Activated CD8-positive, alpha-beta T cell treated with anti-CD3 and anti-CD28 coated beads for 36 hours (primary cell): ENCODE results near the gene TAOK2. TPM values are rescaled to one million over a fixed set of nuclear protein-coding genes. Genes with fewer than 3 reads are reported as not detected.

Source experiments
- ATAC-seq: fragments of 200-7000 bp; cut with Tn5 transposase; one replicate; pipeline ENCODE4 v1.10.0; 2021; ENCODE audit warnings: mild to moderate bottlenecking, moderate library complexity
- CTCF ChIA-PET: fragments of 350-600 bp; sonication (Branson Sonifier 250); formaldehyde crosslinking; loops from one replicate; lab custom pipeline; 2021; ENCODE audit warnings: antibody characterized with exemption; lab: Charles Lee
- POLR2A ChIA-PET: fragments of 350-600 bp; sonication (Branson Sonifier 250); formaldehyde crosslinking; loops from one replicate; lab custom pipeline; 2021; ENCODE audit warnings: antibody characterized with exemption; lab: Charles Lee
- DNase-seq: peaks from one replicate; pipeline ENCODE4 v3.0.0-alpha.2; 2020
- H3K27ac Mint-ChIP-seq: one replicate; pipeline ENCODE4 v1.8.0; 2021; ENCODE audit warnings: mild to moderate bottlenecking, mixed read lengths
- H3K27me3 Mint-ChIP-seq: one replicate; pipeline ENCODE4 v1.8.0; 2021; ENCODE audit warnings: mixed read lengths
- H3K36me3 Mint-ChIP-seq: one replicate; pipeline ENCODE4 v1.8.0; 2021; ENCODE audit warnings: low read depth, mixed read lengths
- H3K4me1 Mint-ChIP-seq: one replicate; pipeline ENCODE4 v1.8.0; 2021; ENCODE audit warnings: low read depth, mixed read lengths
- H3K4me3 Mint-ChIP-seq: one replicate; pipeline ENCODE4 v1.8.0; 2021; ENCODE audit warnings: mild to moderate bottlenecking, moderate library complexity, mixed read lengths
- H3K9me3 Mint-ChIP-seq: one replicate; pipeline ENCODE4 v1.8.0; 2021; ENCODE audit warnings: mixed read lengths
- CTCF ChIP-seq: fragments of 200-600 bp; IDR thresholded peaks from one replicate; pipeline ENCODE4 v1.8.0; 2022; ENCODE audit warnings: antibody characterized with exemption, mild to moderate bottlenecking
- intact Hi-C: fragments of 100-400 bp; cut with micrococcal nuclease; formaldehyde crosslinking; loops from one replicate; pipeline ENCODE4 v1.10.0; 2022
- total RNA-seq, 2 experiments: library from RNA; stranded (reverse); gene quantifications; one replicate each; pipeline ENCODE4 v1.2.3, GENCODE V29; 2021

Gene TAOK2
- total RNA-seq, 2 experiments from 2014 or later, result 25.0 to 25.9 TPM

GRCh38 chr16:30005341-30006094 is 31.9 kb downstream of the TAOK2 start:
- ChIA-PET CTCF (interaction anchor here (0.6 to 2.7 kb wide), 11 partner anchors 9 to 314 kb away, joined by 3 to 14 read pairs (median 3); partner anchors contain the start of genes HIRIP3, INO80E, KCTD13 and MVP), POLR2A (interaction anchor here (0.8 to 1.5 kb wide), 4 partner anchors 10 to 96 kb away, joined by 3 to 6 read pairs (median 3); partner anchors contain the start of genes HIRIP3, INO80E and KCTD13)
- H3K27ac Mint-ChIP-seq, result no peak overlapping the region
- TF ChIP-seq CTCF, result peak; percentile 85
- H3K4me3 Mint-ChIP-seq, result no peak overlapping the region
- intact Hi-C loops, result no loop called here
- peaks cover 7% of the 10 kb centered on the region for H3K4me1 Mint-ChIP-seq
- DNase-seq (peak; percentile 42), ATAC-seq (peak; percentile 74)
- H3K27me3 Mint-ChIP-seq, result peaks cover 12% of the 10 kb centered on the region
- H3K9me3 Mint-ChIP-seq, result no peaks in the 10 kb centered on the region
- peaks cover 2% of the 10 kb centered on the region for H3K36me3 Mint-ChIP-seq

GRCh38 chr16:30006095-30006473 is 32.4 kb downstream of the TAOK2 start:
- intact Hi-C loops, result no loop called here
- CTCF ChIA-PET, result interaction anchor here (0.6 to 2.7 kb wide), 13 partner anchors 10 to 315 kb away, joined by 3 to 14 read pairs (median 3); partner anchors contain the start of genes HIRIP3, INO80E, KCTD13 and MVP

DNA sequence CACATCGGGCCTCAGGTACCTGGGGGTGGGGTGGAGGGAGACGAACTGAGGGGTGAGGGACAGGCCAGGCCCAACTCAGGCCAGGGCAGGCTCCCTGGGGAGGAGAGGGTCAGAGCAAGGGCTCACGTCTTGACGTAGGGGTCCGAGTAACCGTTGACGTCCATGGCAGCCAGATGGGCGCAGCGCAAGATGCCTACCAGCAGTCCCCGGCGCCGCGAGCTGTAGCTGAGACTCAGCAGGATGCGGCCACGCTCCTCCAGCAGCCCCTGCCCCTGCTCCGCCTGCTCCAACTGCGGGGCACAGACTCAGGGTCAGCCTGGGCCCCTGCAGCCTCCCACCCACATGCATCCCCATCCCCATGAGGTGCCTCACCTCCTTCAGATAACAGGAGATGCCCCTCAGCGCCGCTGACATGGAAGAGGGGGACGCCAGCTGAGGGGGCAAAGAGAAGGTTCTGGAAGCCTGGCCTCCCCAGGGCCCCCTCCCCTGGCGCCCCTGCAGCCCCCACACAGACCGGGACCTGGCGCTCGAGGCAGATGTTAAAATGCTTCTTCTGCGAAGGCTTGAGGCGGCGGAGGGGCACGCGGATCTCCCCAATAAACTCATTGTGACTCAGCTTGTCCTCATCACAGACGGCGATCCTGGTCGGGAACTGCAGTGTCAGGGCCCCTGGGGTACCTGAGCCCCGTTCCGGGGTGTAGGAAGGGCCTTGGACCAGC is 33.1 kb downstream of the TAOK2 start:
- peaks cover 14% of the 10 kb centered on the region for H3K27me3 Mint-ChIP-seq
- ATAC-seq (no peak), DNase-seq (no peak)
- H3K27ac Mint-ChIP-seq, result no peak overlapping the region
- H3K4me3 Mint-ChIP-seq, result no peak overlapping the region
- intact Hi-C loops, result no loop called here
- peaks cover 10% of the 10 kb centered on the region for H3K4me1 Mint-ChIP-seq
- TF ChIP-seq CTCF, result no peak
- CTCF ChIA-PET, result interaction anchor here (1.0 to 2.7 kb wide), 6 partner anchors 10 to 316 kb away, joined by 3 to 14 read pairs (median 4); partner anchors contain the start of genes HIRIP3 and INO80E
- no peaks in the 10 kb centered on the region for H3K36me3 Mint-ChIP-seq
- POLR2A ChIA-PET, result interaction anchor here (0.7 to 1.5 kb wide), 4 partner anchors 11 to 177 kb away, joined by 3 to 6 read pairs (median 4); partner anchors contain the start of genes HIRIP3 and INO80E
- H3K9me3 Mint-ChIP-seq, result no peaks in the 10 kb centered on the region

More at GRCh38 chr16:30006095-30006473, 32.4 kb downstream of the TAOK2 start:
- no peak overlapping the region for H3K27ac Mint-ChIP-seq
- no peak overlapping the region for H3K4me3 Mint-ChIP-seq
- TF ChIP-seq CTCF, result no peak
- no peak for ATAC-seq
- peaks cover 13% of the 10 kb centered on the region for H3K27me3 Mint-ChIP-seq
- peaks cover 9% of the 10 kb centered on the region for H3K4me1 Mint-ChIP-seq
- H3K9me3 Mint-ChIP-seq, result no peaks in the 10 kb centered on the region
- POLR2A ChIA-PET, result interaction anchor here (0.8 to 1.5 kb wide), 4 partner anchors 10 to 118 kb away, joined by 3 to 6 read pairs (median 4); partner anchors contain the start of genes HIRIP3 and INO80E
- peaks cover 2% of the 10 kb centered on the region for H3K36me3 Mint-ChIP-seq
- DNase-seq, result no peak

DNA sequence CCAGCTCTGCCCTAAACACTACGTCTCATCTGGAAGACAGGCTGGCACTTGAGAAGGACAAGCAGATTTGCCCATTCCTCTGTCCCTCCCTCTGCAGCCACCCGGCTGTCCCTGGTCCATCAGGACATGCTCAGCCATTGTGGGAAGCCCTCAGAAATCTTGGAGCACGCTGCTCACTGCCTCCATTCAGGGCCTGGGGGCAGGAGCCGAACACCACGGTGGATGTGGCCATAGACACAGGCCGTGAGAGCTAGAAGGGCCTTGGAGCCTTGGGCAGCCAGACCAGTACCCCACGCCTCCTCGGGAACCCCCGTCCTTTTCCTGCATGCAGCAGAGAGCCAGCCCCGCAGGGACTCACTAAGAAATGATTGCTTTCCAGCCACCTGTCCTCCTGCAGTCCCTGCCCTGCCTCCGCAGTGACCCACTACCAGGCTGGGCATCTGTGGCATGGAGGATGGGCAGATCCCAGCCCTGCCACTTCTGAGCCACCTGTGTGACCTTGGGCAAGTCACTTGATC is 33.8 kb downstream of the TAOK2 start:
- intact Hi-C loops, result no loop called here
- CTCF ChIA-PET, result interaction anchor here (1.1 to 1.2 kb wide), 2 partner anchors 10 to 159 kb away, joined by 3 read pairs; no protein-coding TSS in a partner anchor
- POLR2A ChIA-PET, result interaction anchor here (0.7 to 1.5 kb wide), 3 partner anchors 11 to 178 kb away, joined by 4 to 6 read pairs (median 4); partner anchors contain the start of genes HIRIP3 and INO80E
- no peak overlapping the region for H3K27ac Mint-ChIP-seq
- no peaks in the 10 kb centered on the region for H3K9me3 Mint-ChIP-seq
- peaks cover 13% of the 10 kb centered on the region for H3K4me1 Mint-ChIP-seq
- H3K27me3 Mint-ChIP-seq, result peaks cover 18% of the 10 kb centered on the region
- DNase-seq (no peak), ATAC-seq (no peak)
- H3K4me3 Mint-ChIP-seq, result no peak overlapping the region
- no peak for TF ChIP-seq CTCF
- H3K36me3 Mint-ChIP-seq, result peaks cover 2% of the 10 kb centered on the region
